ENCODE results near the gene VPREB1. TPM values are rescaled to one million over a fixed set of nuclear protein-coding genes. Genes with fewer than 3 reads are reported as not detected.

Gene VPREB1
- total RNA-seq, 1 experiment from 2014 or later = not detected

GRCh38 chr22:22216450-22216959, 28.1 kb upstream of the VPREB1 start:
- H3K4me1 Mint-ChIP-seq = no peaks in the 10 kb centered on the region
- no peak overlapping the region for H3K27ac Mint-ChIP-seq
- ATAC-seq (no peak), DNase-seq (ENCODE audit: low spot score) (no peak)
- POLR2A ChIA-PET = no interaction called here
- no peak overlapping the region for H3K4me3 Mint-ChIP-seq
- H3K9me3 Mint-ChIP-seq = no peaks in the 10 kb centered on the region
- TF ChIP-seq ZNF512 (CRISPR knock-in tag; IDR thresholded peaks at IDR 0.05; ENCODE audit: borderline replicate concordance) (no peak), JUN (CRISPR knock-in tag; IDR thresholded peaks at IDR 0.05) (no peak), ZBTB43 (CRISPR knock-in tag; IDR thresholded peaks at IDR 0.05) (no peak), ATF3 (CRISPR knock-in tag; conservative IDR thresholded peaks at IDR 0.05) (no peak), AR (CRISPR knock-in tag; IDR thresholded peaks at IDR 0.05) (no peak), MAX (CRISPR knock-in tag; IDR thresholded peaks at IDR 0.05) (no peak), E2F4 (CRISPR knock-in tag; IDR thresholded peaks at IDR 0.05; ENCODE audit: borderline replicate concordance, low read depth) (no peak), TP53 (CRISPR knock-in tag; IDR thresholded peaks at IDR 0.05) (no peak), TEAD4 (CRISPR knock-in tag; IDR thresholded peaks at IDR 0.05) (no peak), CTCF (IDR thresholded peaks at IDR 0.05) (no peak), E2F1 (CRISPR knock-in tag; IDR thresholded peaks at IDR 0.05) (no peak), SMAD3 (CRISPR knock-in tag; IDR thresholded peaks at IDR 0.05; ENCODE audit: borderline replicate concordance) (no peak), AFF4 (CRISPR knock-in tag; IDR thresholded peaks at IDR 0.05; ENCODE audit: borderline replicate concordance) (no peak)
- no peaks in the 10 kb centered on the region for H3K36me3 Mint-ChIP-seq
- CTCF ChIA-PET = interaction anchor here (1.0 to 1.8 kb wide), 4 partner anchors 9 to 126 kb away, joined by 3 to 8 read pairs (median 6); no protein-coding TSS in a partner anchor
- peaks cover 87% of the 10 kb centered on the region for H3K27me3 Mint-ChIP-seq (ENCODE audit: low read depth)

Measured in WTC11 (cell line).